ENCODE results near the gene QRFP. TPM values are rescaled to one million over a fixed set of nuclear protein-coding genes. Genes with fewer than 3 reads are reported as not detected.

The QRFP gene
- total and polyA plus RNA-seq, 2 of the 8 experiments (the other 6 are each of a cell fraction or from before 2014, with no cell fraction given): not detected

- TF ChIP-seq CHD7 (IDR thresholded peaks at IDR 0.05; ENCODE audit: insufficient replicate concordance, low read length) (no peak), MAX (IDR thresholded peaks at IDR 0.05) (no peak), NANOG (IDR thresholded peaks at IDR 0.05; ENCODE audit: insufficient read depth, low read depth, low read length, poor library complexity, severe bottlenecking) (no peak), TEAD4 (IDR thresholded peaks at IDR 0.05; ENCODE audit: low read depth, low read length) (no peak), JUND (IDR thresholded peaks at IDR 0.05; ENCODE audit: low read length) (no peak), CTBP2 (IDR thresholded peaks at IDR 0.05; ENCODE audit: borderline replicate concordance, insufficient read depth, insufficient read length, low read length) (no peak), RXRA (IDR thresholded peaks at IDR 0.05; ENCODE audit: insufficient read depth, low read depth, low read length) (no peak)
Observed at GRCh38 chr9:130915096-130915447, 18.5 kb upstream of the QRFP start (continued).

Data from H1 (cell line).